ENCODE measurements around the gene AIFM3. TPM values are rescaled to one million over a fixed set of nuclear protein-coding genes. Genes with fewer than 3 reads are reported as not detected.

AIFM3 gene
- total RNA-seq, 1 experiment from 2014 or later, result 2.6 TPM

DNA sequence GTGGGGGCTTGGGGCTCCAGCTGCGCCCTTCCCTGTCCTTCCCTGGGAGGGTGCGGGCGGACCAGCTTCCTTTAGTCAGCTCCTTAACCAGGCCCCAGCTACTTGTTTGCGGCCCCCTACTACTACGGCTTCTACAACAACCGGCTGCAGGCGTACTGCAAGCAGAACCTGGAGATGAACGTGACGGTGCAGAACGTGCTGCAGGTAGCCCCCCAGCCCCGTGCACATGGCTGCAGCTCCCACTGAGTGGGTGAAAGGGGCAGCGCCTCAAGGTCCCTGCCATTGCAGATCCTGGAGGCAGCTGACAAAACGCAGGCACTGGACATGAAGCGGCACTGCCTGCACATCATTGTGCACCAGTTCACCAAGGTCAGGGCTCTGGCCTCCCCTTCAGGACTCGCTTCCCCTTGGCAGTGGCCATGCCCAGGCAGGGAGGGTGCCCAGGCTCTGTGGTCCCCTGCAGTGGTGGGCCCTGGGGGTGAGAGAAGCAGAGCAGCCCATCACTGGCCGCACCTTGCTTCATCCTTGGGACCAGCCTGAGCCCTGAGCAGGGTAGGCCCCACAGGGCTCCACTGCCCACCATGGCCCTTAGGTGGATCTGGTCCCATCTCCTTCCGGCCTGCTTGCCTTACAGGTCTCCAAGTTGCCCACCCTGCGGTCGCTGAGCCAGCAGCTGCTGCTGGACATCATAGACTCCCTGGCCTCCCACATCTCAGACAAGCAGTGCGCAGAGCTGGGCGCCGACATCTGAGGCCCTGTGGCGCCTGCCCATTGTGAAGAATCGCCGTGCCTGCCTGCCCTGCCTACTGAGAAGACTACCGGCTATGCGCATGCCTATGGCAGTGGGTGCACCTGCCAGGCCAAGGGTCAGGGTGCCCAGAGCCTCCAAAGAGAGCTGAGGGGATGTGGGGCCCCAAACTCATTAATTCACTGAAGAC is 29.8 kb downstream of the AIFM3 start:
- no peaks in the 10 kb centered on the region for H3K36me3 Mint-ChIP-seq
- ATAC-seq (no peak), DNase-seq (ENCODE audit: low spot score) (no peak)
- H3K27ac Mint-ChIP-seq, result no peak overlapping the region
- POLR2A ChIA-PET, result interaction anchor here (0.6 kb wide), 1 partner anchor 1126 kb away, joined by 4 read pairs; no protein-coding TSS in a partner anchor
- no peak for TF ChIP-seq ZNF263 (CRISPR knock-in tag; IDR thresholded peaks at IDR 0.05; ENCODE audit: low read depth)
- TF ChIP-seq PRRX2 (CRISPR knock-in tag; IDR thresholded peaks at IDR 0.05), result no peak
- TF ChIP-seq TCF7 (CRISPR knock-in tag; IDR thresholded peaks at IDR 0.05; ENCODE audit: low read depth), result no peak
- TF ChIP-seq, protein P1, sequence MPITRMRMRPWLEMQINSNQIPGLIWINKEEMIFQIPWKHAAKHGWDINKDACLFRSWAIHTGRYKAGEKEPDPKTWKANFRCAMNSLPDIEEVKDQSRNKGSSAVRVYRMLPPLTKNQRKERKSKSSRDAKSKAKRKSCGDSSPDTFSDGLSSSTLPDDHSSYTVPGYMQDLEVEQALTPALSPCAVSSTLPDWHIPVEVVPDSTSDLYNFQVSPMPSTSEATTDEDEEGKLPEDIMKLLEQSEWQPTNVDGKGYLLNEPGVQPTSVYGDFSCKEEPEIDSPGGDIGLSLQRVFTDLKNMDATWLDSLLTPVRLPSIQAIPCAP (CRISPR knock-in tag; IDR thresholded peaks at IDR 0.05), result no peak
- TF ChIP-seq ZNF396 (CRISPR knock-in tag; IDR thresholded peaks at IDR 0.05; ENCODE audit: borderline replicate concordance), result no peak
- no peaks in the 10 kb centered on the region for H3K27me3 Mint-ChIP-seq (ENCODE audit: low read depth)
- H3K4me1 Mint-ChIP-seq, result peaks cover 9% of the 10 kb centered on the region
- no peaks in the 10 kb centered on the region for H3K9me3 Mint-ChIP-seq
- CTCF ChIA-PET, result interaction anchor here (0.8 kb wide), 1 partner anchor 34 kb away, joined by 4 read pairs; no protein-coding TSS in a partner anchor
- no peak overlapping the region for H3K4me3 Mint-ChIP-seq

DNA sequence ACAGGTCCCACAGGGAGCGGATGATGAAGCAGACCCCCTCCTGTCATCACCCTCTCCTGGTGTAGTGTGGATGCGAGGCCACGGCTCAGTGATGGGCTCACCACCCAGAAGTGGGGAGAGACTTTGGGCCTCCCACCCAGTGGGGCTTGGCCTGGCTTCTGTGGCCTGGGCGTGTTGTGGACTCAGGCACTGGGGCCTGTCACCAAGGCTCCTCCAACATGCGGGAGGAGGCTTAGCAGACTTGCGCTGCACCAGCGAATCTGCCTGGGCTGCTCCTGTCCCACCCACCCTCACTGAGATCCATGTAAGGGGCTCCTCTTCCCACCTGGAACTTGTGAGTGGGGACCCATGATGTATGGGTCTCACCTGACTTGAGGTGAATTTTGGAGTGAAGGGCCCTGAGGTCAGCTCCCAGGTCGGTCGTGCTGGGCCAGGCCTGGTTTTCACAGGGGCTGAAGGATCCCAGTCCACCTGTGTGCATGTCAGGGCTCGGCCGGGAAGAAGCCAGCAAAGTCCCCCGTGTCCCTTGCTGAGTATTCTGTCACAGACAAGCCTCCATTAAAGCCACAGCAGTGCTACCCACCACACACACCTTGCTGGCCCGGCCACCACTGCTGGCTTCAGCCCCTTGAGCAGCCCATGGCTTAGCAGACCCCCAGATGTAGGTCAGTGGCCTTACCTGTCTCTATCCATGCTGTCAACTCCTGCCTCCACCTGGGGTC is 30.6 kb downstream of the AIFM3 start:
- ATAC-seq, result no peak
- Mint-ChIP-seq H3K9me3 (no peaks in the 10 kb centered on the region), H3K36me3 (no peaks in the 10 kb centered on the region), H3K27me3 (ENCODE audit: low read depth) (no peaks in the 10 kb centered on the region), H3K4me1 (peaks cover 9% of the 10 kb centered on the region), H3K27ac (no peak overlapping the region), H3K4me3 (no peak overlapping the region)
- TF ChIP-seq, protein P2, sequence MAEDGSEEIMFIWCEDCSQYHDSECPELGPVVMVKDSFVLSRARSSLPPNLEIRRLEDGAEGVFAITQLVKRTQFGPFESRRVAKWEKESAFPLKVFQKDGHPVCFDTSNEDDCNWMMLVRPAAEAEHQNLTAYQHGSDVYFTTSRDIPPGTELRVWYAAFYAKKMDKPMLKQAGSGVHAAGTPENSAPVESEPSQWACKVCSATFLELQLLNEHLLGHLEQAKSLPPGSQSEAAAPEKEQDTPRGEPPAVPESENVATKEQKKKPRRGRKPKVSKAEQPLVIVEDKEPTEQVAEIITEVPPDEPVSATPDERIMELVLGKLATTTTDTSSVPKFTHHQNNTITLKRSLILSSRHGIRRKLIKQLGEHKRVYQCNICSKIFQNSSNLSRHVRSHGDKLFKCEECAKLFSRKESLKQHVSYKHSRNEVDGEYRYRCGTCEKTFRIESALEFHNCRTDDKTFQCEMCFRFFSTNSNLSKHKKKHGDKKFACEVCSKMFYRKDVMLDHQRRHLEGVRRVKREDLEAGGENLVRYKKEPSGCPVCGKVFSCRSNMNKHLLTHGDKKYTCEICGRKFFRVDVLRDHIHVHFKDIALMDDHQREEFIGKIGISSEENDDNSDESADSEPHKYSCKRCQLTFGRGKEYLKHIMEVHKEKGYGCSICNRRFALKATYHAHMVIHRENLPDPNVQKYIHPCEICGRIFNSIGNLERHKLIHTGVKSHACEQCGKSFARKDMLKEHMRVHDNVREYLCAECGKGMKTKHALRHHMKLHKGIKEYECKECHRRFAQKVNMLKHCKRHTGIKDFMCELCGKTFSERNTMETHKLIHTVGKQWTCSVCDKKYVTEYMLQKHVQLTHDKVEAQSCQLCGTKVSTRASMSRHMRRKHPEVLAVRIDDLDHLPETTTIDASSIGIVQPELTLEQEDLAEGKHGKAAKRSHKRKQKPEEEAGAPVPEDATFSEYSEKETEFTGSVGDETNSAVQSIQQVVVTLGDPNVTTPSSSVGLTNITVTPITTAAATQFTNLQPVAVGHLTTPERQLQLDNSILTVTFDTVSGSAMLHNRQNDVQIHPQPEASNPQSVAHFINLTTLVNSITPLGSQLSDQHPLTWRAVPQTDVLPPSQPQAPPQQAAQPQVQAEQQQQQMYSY (CRISPR knock-in tag; IDR thresholded peaks at IDR 0.05), result peak; percentile 72; the same call in 1 of the 2 replicates
- no peak for TF ChIP-seq TP53 (CRISPR knock-in tag; IDR thresholded peaks at IDR 0.05)
- ChIA-PET CTCF (interaction anchor here (0.8 kb wide), 1 partner anchor 35 kb away, joined by 4 read pairs; no protein-coding TSS in a partner anchor), POLR2A (no interaction called here)
- no peak for DNase-seq (ENCODE audit: low spot score)

DNA sequence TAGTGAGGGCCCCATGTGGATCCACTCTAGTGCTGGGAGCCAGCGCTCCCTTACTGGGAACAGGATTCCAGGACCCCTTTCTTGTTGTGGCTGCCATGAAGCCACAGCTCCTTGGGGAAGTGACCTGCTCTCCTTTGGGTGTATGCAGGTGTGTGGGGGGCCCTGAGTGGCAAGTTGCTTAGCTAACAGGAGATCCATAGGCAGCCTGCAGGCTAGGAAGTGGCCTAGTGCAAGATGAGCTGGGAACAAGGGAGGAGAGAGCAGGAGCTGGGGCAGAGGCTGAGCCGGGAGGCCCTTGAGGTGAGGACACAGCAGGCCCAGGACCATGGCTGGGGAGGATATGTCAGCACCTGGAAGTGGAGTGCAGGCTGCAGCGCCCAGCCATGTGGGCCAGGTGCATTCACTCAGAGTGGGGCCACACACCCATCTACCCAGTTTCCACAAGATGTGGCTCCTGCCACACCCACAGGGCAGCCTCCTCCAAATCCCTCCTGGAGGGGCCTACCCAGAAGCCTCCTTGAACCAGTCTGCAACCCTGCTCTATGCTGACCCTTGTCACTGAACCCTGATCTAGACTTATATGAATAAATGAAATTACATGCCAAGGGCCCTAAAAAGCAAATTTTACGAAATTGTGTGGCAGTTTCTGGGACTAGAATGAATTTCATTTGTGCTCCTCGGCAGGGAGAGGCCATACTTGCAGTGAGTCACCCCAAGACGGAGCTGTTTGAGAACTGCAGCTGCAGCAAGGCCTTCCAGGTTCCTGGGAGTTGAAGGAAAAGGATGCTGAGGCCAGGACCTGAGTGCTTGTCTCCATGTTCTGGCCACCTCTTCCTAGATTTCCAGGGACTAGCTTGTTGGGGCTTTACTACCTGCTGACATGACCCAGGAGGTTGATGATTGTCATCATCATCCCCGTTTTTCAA is 31.6 kb downstream of the AIFM3 start:
- no peak for DNase-seq (ENCODE audit: low spot score)
- TF ChIP-seq ZNF317 (CRISPR knock-in tag; IDR thresholded peaks at IDR 0.05; ENCODE audit: borderline replicate concordance, low read depth), result no peak
- no peak for TF ChIP-seq ATF1 (CRISPR knock-in tag; IDR thresholded peaks at IDR 0.05)
- no peak for TF ChIP-seq ZNF423 (CRISPR knock-in tag; IDR thresholded peaks at IDR 0.05)
- TF ChIP-seq NFE2L1 (CRISPR knock-in tag; IDR thresholded peaks at IDR 0.05), result peak; percentile 30; the same call in 1 of the 2 replicates
- TF ChIP-seq ESRRA (CRISPR knock-in tag; IDR thresholded peaks at IDR 0.05; ENCODE audit: borderline replicate concordance), result no peak
- no peak for TF ChIP-seq ZNF416 (CRISPR knock-in tag; IDR thresholded peaks at IDR 0.05)
- TF ChIP-seq CREM (CRISPR knock-in tag; IDR thresholded peaks at IDR 0.05), result no peak
- ATAC-seq, result no peak
- ChIA-PET POLR2A (interaction anchor here (1.1 kb wide), 1 partner anchor 9 kb away, joined by 3 read pairs; no protein-coding TSS in a partner anchor), CTCF (interaction anchor here (0.6 to 1.0 kb wide), 3 partner anchors 17 to 42 kb away, joined by 3 to 4 read pairs (median 3); partner anchors contain the start of gene LZTR1)
- no peaks in the 10 kb centered on the region for H3K36me3 Mint-ChIP-seq
- H3K27ac Mint-ChIP-seq, result 0 out of 2 replicates have a peak overlapping the region, but pooled peaks have one; percentile 32
- peaks cover 18% of the 10 kb centered on the region for H3K4me1 Mint-ChIP-seq
- no peaks in the 10 kb centered on the region for H3K9me3 Mint-ChIP-seq
- no peaks in the 10 kb centered on the region for H3K27me3 Mint-ChIP-seq (ENCODE audit: low read depth)
- H3K4me3 Mint-ChIP-seq, result no peak overlapping the region

Measured in WTC11 (cell line).